Inflammatory macrophage treated with lipopolysaccharide for 1 hour (primary cell): ENCODE results near the gene FSIP1.
A peak's percentile ranks its signal among the peaks of the same experiment; 100 is the strongest.
"Not testable (repeated sequence)": the region's sequence is repeated elsewhere in the genome, so short reads cannot be mapped to it uniquely, and the experiment has no call there.

ENCODE experiments used
- DNase-seq, 2 donors: peaks; one replicate each; pipeline ENCODE4 v3.0.0-alpha.2; 2020 to 2022

The FSIP1 gene

GRCh38 chr15:39782441-39783138 is at the start of gene FSIP1:
Gene FSIP1, minus strand, starts transcription at chr15:39782841. Its CDS starts 6,317 bp downstream, at chr15:39776524.
- peak; percentile 93 to 98 for DNase-seq

GRCh38 chr15:39830166-39830565 is 47.5 kb upstream of the FSIP1 start:
- no peak for DNase-seq

- DNase-seq, result no peak
Observed at GRCh38 chr15:39828374-39828931, 45.8 kb upstream of the FSIP1 start.

GRCh38 chr15:39826975-39827374 is 44.3 kb upstream of the FSIP1 start:
- DNase-seq, result no peak

- no peak for DNase-seq
Observed at GRCh38 chr15:39823634-39824033, 41.0 kb upstream of the FSIP1 start.

- no peak for DNase-seq
Observed at GRCh38 chr15:39820050-39820602, 37.5 kb upstream of the FSIP1 start.

GRCh38 chr15:39819533-39819932 is 36.9 kb upstream of the FSIP1 start:
- no peak for DNase-seq

GRCh38 chr15:39817892-39818291 is 35.3 kb upstream of the FSIP1 start:
- DNase-seq, result no peak

GRCh38 chr15:39814489-39814888 is 31.8 kb upstream of the FSIP1 start:
- DNase-seq, result no peak

- not testable (repeated sequence) for DNase-seq
Observed at GRCh38 chr15:39812651-39813050, 30.0 kb upstream of the FSIP1 start.

- no peak for DNase-seq
Observed at GRCh38 chr15:39808909-39809308, 26.3 kb upstream of the FSIP1 start.

- DNase-seq, result no peak
Observed at GRCh38 chr15:39807791-39808190, 25.1 kb upstream of the FSIP1 start.

- no peak for DNase-seq
Observed at GRCh38 chr15:39804026-39804425, 21.4 kb upstream of the FSIP1 start.

GRCh38 chr15:39803016-39803415 is 20.4 kb upstream of the FSIP1 start:
- DNase-seq, result no peak

- DNase-seq, result no peak
Observed at GRCh38 chr15:39801641-39802309, 19.1 kb upstream of the FSIP1 start.

GRCh38 chr15:39799552-39800011 is 16.9 kb upstream of the FSIP1 start:
- peak; percentile 43 to 62 for DNase-seq

GRCh38 chr15:39798382-39798781 is 15.7 kb upstream of the FSIP1 start:
- DNase-seq, result no peak

GRCh38 chr15:39797407-39797806 is 14.8 kb upstream of the FSIP1 start:
- no peak for DNase-seq

- DNase-seq, result no peak
Observed at GRCh38 chr15:39796601-39797000, 14.0 kb upstream of the FSIP1 start.

- no peak for DNase-seq
Observed at GRCh38 chr15:39795486-39795885, 12.8 kb upstream of the FSIP1 start.

GRCh38 chr15:39794954-39795353 is 12.3 kb upstream of the FSIP1 start:
- DNase-seq, result no peak

GRCh38 chr15:39793923-39794322 is 11.3 kb upstream of the FSIP1 start:
- DNase-seq, result no peak

- DNase-seq, result no peak
Observed at GRCh38 chr15:39792844-39793335, 10.2 kb upstream of the FSIP1 start.
